ENCODE measurements around the gene KLF11.
"Not testable (repeated sequence)": the region's sequence is repeated elsewhere in the genome, so short reads cannot be mapped to it uniquely, and the experiment has no call there.

Gene KLF11

DNA sequence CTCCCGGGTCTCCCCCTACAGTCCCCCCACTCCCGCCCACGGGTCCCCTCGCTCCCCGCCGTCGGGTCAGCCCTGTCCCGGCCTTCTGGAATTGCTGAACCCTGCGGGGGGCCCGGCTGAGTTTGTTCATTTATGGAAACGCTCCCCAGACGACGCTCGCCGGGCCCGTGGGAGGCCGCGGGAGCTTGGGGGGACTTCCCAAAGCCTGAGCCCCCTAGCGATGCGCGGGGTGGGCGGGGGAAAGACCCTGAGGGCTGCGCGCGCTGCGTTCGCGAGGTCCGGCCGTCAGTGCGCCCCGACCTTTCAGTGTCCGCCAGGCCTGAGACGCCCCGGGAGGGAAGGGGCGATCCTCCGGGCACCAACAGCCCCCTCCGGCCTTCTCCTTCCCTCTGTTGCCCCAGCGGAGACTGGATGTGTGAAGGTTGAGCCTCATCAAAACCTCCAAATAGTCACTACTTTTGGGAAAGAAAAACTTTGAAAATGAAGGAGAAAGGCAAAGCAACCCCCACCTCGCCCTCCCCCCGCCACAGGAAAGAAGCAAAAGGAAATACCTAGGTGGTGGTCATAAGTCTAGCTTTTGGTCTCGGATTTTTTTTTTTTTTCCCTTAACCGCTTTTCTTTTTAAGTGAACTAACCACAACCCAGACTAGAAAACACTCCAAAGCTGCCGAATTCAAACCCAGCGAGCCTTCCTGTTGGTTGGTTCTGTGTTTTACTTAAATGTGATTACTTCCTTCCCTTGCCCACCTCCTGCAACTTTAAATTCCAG is 37.4 kb downstream of the KLF11 start:
- DNase-seq (ENCODE audit: extremely low read depth in 1 of 2, low read depth in 1 of 2): no peak

DNA sequence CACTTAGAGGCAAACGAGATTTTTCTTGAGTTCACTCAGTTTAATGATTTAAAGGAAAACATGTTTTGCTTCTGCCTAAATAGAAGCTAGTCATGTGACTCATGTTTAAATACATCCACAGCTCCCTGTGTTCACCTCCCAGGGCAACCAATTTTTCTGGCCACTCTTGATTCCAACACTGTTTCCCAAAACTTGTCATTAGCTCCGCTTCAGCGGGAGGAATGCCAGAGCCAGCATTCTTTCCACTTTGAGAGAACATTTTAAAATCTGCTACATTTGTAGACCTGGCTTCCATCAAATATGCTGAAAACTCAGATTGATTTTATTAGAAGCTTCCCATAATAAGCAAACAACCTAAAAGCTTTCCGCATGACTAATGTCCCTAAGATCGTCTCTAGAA is 39.7 kb downstream of the KLF11 start:
- no peak for DNase-seq (ENCODE audit: extremely low read depth in 1 of 2, low read depth in 1 of 2)

DNA sequence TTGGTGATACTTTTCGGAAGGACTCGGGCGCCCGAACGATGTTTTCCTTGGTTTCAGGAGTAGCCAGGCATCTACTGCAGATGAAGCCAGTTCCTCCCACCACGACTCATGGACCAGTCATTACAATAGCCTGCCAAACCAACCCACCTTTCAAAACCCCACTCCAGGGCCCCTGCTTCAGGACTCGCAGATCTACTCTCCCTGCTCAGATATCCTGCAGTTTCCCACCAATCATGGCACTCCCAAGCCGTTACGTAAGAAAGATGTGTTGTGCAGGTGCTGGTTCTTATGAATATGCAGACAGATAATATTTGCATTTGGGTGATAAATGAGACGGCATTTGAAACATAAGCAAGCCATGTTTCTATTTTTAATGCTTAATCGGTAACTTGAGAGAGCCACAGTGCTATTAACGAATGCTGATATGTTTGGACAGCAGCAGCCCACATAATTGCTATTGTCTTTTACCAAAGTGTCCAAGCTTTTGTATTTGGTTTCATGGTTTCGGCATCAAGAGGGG is 40.4 kb downstream of the KLF11 start:
- no peak for DNase-seq (ENCODE audit: extremely low read depth in 1 of 2, low read depth in 1 of 2)

DNA sequence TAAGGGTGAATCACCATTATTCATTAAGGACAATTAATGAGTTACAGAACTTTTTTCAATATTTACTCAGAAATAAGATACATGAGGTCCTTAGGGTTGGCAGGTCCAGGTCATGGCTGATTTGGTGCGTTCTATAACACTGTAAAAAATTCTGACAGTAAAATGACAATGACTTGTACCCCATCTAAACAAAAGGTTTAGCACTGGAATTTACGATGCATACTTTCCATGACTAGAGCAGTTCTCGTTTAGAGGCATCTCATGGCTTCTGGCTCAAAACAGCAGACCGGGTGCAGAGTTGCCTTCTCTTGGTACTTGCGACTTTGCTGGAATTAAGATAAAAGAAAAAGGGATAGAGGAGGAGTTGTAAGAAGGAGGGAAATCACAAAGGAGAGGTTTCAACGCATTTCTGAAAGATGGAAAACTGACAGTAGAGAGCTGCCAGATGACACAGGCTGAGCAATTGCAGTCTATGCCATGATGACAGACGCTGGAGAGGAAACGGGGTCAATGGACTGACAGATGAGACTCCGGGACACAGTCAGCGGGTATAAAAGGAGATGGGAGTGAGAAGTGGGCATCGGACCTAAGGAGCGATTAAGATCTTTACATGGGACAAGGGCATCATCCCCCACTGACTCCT is 41.0 kb downstream of the KLF11 start:
- DNase-seq (ENCODE audit: extremely low read depth in 1 of 2, low read depth in 1 of 2): no peak

DNA sequence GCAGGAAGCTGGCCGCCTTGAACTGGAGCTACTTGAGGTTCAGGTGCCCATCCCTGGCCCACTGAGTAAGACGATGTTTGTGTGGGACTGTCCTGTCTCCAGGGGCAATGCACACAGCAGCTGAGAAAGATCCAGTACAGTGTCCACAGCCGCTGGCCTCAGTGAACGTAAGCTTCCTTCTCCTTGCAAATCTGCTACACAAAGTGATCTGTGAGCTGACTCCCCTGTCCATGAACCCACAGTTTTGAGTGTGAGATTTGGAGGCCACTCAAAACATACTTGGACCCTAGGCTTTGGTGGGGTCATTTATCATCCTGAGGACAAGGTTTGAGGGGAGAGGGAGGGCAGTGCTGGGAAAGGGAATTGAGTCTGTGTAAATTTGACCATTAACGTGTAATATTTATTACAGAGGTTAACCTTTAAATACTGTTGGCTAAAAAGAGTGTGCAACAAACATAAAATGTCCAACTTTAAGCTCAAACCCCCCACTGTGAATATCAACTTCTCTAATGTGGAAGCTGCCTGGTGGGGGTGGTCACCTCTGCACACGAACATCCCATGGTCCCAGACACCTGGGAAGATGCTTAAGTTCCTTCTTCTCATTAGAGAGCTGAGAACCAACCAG is 41.8 kb downstream of the KLF11 start:
- no peak for DNase-seq (ENCODE audit: extremely low read depth in 1 of 2, low read depth in 1 of 2)

DNA sequence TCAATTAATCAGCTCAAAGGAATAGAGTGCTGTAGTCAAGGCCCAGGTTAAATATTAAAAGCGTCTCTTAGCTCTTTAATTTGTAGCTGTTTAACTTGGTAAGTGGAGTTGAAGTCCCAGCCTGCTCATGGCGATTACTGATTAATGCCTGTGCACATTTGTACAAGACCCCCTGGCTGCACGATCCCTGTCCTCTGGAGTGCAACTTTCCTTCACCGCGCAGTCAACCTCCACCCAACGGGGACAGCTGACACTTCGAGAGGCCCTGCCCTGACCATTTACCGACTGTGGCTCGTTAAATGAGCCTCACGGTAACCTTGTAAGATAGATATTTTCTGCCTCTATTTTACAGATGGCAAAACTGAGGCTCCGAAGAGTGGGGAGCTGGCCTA is 42.3 kb downstream of the KLF11 start:
- DNase-seq (ENCODE audit: extremely low read depth in 1 of 2, low read depth in 1 of 2): no peak

DNA sequence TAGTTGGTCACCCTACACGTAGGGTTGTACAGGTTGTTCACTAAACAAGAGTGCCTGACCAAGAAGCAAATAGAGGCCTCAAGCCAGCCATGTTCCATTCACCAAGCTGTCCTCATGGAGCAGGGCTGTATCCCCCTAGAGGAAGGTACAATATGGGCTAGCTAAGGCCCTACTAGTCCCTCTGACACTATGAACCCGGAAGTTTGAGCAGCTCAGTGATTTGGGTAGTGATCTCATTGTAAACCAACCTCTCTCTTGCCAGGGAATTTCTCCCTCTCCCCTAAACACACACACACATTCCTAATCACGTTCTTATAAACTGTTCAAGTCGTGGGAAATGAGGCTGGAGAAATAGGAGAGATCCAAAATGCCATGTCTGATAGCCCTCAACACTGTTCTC is 43.6 kb downstream of the KLF11 start:
- DNase-seq (ENCODE audit: extremely low read depth in 1 of 2, low read depth in 1 of 2): no peak

DNA sequence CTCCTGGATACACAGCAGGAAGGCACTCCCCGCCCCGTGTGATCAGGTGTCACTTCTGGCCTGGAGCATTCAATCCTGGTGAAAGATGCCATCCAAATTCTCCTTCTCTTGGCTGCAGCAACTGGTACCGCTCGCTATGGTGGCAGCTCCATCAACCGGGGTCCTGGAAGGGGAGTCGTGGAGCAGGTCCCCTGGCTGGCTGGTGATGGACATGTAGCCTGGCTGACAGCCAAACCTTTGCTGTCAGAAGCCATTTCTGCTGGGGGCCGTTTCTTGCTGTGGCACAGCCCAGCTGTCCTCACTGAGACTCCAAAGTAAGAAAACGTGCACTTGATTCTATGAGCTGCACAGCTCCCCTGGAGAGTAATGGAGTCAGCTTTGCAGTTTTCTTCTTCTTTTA is 44.0 kb downstream of the KLF11 start:
- DNase-seq (ENCODE audit: extremely low read depth in 1 of 2, low read depth in 1 of 2): no peak

DNA sequence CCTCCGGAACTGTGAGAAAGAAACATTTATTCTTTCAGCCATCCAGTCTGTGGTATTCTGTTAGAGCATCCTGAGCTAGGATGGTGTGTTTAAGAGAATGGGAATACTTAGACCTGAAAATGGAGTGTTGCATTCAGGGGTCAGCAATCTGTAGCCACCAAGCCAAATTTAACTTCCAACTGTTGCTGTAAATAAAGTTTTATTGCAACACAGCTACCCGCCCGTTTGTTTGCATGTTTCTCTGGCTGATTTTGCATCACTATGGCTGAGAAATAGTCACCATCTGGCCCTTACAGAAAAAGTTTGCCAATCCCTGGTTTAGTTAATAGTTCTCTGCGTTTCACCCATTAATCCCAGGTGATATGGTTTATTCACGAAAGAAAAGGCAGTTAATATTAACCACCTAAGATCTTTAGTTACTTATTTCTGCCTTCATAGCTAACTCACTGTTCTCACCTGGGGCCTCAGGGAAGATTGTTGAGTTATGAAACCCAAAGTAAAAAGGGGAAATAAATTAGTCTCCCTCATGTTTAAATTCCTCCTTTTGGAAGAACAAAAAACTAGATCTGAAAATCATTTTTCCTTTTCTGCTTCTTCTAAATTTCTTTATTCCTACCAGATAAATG is 46.3 kb downstream of the KLF11 start:
- no peak for DNase-seq (ENCODE audit: extremely low read depth in 1 of 2, low read depth in 1 of 2)

DNA sequence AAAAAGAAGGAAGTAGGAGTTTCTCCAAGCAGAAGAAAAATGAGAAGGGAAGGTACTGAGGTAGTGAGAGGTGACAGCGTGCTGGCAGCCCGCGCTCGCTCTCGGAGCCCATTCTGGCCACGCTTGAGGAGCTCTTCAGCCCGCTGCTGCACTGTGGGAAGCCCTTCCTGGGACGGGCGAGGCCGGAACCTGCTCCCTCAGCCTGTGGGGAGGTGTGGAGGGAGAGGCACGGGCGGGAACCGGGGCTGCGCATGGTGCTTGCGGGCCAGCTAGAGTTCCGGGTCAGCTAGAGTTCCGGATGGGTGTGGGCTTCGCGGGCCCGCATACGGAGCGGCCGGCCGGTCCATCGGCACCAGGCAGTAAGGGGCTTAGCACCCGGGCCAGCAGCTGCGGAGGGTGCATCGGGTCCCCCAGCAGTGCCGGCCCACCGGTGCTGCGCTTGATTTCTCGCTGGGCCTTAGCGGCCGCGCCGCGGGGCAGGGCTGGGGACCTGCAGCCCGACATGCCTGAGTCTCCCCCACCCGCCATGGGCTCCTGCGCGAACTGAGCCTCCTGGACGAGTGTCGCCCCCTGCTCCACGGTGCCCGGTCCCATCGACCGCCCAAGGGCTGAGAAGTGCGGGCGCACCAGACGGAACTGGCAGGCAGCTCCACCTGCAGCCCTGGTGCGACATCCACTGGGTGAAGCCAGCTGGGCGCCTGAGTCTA is 48.0 kb downstream of the KLF11 start:
- DNase-seq (ENCODE audit: extremely low read depth in 1 of 2, low read depth in 1 of 2): no peak

DNA sequence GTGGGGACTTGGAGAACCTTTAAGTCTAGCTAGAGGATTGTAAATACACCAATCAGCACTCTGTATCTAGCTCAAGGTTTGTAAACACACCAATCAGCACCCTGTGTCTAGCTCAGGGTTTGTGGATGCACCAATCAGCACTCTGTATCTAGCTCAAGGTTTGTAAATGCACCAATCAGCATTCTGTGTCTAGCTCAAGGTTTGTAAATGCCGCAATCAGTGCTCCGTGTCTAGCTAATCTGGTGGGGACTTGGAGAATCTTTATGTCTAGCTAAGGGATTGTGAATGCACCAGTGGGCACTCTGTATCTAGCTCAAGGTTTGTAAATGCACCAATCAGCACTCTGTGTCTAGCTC is 48.5 kb downstream of the KLF11 start:
- DNase-seq (ENCODE audit: extremely low read depth in 1 of 2, low read depth in 1 of 2): not testable (repeated sequence)

DNA sequence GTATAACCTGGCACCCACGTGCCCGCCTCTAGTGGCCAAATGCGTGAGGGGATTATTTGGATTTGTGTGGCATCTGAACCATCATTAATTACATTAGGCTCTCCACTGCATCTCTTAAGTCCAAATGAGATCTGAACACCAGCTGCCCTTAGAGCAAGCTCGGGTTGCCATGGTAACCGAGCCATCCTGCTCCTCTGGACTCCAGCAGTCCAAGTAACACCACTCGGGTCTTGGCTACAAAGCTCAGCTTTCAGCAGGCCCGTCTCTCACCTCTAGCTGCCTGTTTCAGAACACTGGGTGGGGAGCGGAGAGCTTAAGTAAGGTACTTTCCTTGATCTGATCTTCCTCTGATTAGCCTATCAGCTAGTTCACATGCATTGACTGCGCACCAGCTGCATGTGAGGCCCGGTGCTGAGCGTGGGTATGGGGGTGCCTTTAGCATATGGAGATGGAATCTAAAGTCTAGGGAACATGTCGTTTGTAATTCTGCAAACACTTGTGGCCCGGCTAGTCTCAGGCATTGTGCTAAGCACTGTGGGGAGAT is 51.0 kb downstream of the KLF11 start:
- no peak for DNase-seq (ENCODE audit: extremely low read depth in 1 of 2, low read depth in 1 of 2)

DNA sequence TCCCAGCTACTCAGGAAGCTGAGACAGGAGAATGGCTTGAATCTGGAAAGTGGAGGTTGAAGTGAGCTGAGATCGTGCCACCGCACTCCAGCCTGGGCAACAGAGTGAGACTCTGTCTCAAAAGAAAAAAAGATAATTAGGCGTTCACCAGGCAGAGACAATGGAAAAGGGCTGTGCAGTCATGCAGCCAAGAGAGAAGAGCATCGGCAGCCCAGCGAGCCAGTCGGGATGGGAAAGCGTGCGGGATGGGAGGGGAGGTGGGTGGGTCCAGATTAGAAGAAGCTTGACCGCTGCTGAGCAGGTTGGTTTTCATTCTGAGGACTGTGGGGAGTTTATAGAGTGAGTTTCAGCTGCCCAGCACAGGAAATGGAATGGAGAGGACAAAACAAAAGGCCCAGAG is 51.8 kb downstream of the KLF11 start:
- no peak for DNase-seq (ENCODE audit: extremely low read depth in 1 of 2, low read depth in 1 of 2)

DNA sequence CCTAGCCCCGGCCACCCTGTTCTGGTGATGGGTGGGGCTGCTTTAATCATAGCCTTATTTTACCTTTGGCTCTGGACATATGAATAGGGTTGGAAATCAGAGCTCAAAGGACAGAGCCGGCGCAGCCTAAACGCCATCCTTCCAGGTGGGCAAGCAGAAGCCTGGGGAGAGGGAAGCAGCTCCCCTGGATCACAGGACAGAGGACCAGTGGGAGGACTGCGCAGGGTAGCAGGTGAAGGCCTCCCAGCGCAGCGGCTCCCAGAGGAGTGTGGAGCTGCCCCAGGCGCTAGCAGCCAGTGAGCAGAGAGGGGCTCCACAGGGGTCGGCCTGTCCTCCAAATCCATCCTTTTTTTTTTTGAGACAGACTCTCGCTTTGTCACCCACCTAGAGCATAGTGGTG is 53.3 kb downstream of the KLF11 start:
- no peak for DNase-seq (ENCODE audit: extremely low read depth in 1 of 2, low read depth in 1 of 2)

DNA sequence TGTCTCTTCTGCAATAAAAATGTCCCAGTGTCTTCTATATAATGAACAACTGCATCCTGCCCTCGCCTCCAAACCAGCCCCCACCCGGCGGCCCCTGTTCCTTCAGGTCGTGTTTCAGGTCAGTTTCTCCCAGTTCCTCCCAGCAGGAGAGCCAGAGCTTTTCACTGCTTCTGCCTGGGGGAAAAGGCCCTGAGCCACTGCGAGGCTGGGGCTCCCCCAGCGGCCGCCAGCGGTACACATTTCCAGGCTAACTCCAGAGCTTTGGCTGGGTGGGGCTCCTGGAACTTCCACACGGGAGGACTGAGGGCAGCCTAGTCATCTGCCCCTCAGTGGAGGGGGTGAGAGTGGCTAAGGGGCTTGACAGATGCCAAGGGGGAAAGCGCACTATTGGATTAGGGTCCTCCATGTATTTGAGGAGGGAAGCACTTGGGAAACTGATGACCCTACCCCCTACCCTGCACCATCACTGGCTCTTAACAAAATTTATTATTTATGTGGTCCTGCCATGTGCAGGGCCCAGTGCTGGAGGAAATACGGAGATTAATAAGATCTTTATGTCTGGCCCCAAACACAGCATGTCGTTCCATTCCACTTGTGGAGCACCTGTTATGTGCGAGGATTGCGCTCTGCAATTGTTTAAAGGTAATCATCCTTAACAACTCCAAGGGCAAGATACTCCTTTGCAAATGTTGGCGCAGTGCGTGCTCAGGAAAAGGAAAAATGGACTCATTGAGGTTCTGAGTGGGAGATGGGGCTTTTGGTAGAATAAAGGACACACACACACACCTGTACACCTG is 54.2 kb downstream of the KLF11 start:
- no peak for DNase-seq (ENCODE audit: extremely low read depth in 1 of 2, low read depth in 1 of 2)

DNA sequence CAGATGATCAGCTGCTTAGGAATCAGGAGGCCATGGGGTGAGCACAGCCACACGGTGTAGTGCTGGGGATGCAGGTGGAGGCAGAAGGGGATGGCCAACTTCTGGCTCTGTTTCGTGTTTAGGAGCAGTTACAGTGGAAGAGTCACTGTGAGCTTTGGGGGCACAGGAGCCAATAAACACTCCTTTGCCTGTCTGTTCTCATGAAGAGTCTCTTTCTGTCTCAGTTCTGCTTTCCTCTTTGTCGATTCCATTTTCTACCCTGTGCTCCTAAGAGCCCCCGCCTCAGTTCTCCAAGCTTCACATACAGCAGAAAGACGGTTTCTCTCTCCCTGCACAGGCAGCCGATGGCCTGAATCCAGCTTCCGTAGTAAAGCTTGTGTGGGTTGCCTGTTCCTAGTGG is 58.1 kb downstream of the KLF11 start:
- no peak for DNase-seq (ENCODE audit: extremely low read depth in 1 of 2, low read depth in 1 of 2)

DNA sequence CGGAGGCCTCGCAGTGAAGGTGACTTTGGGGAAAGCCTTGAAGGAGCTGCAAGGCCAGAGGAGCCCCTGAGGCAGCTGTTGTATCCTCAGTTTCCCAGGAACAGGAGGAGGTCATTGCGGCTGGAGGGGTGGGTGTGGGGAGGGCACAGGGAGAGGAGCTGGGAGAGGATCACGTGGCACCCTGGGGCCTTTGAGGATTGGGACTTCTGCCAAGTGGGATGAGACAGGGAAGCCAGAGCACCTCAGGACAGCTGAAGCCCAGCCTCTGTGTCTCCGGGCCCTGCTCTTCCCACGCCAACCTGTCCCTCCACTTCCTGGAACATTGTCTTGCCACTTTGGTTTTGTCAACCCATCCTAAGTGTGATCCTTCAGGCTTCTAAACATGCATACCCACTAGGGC is 59.8 kb downstream of the KLF11 start:
- no peak for DNase-seq (ENCODE audit: extremely low read depth in 1 of 2, low read depth in 1 of 2)
